Measurements from ENCODE around the gene ZRANB3.

Gene ZRANB3

DNA sequence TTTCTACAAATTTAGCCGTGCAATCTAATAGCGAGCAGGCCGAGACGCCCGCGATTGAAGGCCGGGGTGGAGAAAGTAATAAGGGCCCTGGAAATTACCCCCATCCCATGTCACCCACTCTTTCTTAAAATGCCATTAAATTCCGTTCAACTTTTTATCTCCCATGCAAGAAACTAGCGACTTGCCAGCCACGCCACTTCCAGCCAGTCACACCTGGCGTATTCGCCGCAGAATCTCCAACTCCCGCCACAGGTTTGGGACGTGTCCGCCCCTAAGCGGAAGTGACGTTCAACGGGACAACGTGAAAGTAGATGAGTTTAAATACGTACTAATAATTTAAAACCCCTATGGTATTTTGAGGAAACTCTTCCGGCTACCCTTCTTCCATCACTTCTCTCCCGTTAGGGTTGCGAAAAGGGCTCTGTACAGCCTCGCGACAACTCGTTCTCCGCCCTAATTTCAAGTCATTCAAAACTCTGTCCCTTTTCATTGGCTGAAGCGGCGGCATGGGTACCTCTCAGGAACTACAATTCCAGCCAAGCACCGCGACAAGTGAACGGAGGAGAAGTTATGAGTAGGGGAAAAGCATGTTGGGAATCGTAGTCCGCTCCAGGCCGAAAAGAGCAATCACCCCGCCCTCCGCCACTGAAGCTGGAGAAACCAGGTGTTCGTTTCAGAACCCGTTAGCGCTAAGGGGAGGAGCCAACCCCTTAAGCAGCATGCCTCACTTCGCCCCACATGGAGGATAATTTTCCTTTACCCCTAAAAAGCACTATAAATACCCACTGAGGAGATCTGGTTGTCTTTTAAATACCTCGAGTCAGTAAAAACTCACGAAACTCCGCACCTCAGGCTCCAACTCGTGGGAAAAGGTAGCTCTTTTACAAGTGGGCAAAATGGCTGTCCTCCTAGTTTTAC lies at the start of gene ZRANB3:
TSS of gene ZRANB3 (minus strand) at position 906 of the 918 bp plus-strand sequence.
- H3K27ac ChIP-seq = peak within 1 kb of the TSS; percentile 81
- TF ChIP-seq CTCF (conservative IDR thresholded peaks at IDR 0.05) (no peak), ZFX (IDR thresholded peaks at IDR 0.05) (peak; percentile 76)

GRCh38 chr2:135573620-135574019 lies 42.6 kb upstream of the ZRANB3 start:
- no peak overlapping the region for H3K27ac ChIP-seq
- TF ChIP-seq ZFX (IDR thresholded peaks at IDR 0.05) (no peak), CTCF (conservative IDR thresholded peaks at IDR 0.05) (peak; percentile 25)

DNA sequence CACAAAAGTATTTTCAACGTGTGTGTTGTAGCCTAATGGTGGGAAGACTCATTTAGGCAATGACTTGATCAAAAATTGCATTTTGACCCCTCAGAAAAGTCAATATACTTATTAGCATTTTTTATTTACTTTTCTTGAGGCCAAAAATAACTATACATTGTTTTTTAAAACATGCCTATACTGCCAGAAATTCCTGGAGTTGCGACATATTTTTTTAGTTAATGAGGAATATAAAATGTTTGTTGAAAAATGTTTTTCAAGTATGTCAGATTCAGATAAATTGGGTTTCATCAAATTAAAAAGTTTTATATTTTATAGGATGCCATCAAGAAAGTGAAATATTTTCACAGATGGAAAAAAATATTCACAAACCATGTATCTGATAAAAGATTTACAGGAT lies 39.9 kb upstream of the ZRANB3 start:
- H3K27ac ChIP-seq = no peak overlapping the region
- TF ChIP-seq CTCF (conservative IDR thresholded peaks at IDR 0.05) (no peak), ZFX (IDR thresholded peaks at IDR 0.05) (no peak)

- TF ChIP-seq CTCF (conservative IDR thresholded peaks at IDR 0.05) = no peak
- TF ChIP-seq ZFX (IDR thresholded peaks at IDR 0.05) = no peak
- H3K27ac ChIP-seq = no peak overlapping the region
Observed at GRCh38 chr2:135563793-135564192, 32.8 kb upstream of the ZRANB3 start.

DNA sequence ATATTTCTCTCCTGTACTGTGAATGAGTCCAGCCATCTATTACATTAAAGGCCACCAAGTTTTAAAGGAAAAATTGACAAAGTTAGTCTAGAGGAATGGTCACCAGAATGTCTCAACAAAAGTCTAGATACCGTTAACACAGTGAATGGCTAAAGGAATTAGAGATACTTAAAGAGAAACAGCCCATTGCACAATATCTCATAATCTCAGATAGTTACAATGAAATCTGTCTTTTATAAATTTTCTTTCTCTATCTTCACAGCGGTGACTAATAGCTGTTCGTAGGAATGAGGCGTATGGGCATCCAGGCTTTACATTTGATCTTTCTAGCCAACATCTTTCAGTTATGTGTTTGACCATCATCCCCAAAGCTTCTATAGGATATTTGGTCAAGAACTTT lies 30.9 kb upstream of the ZRANB3 start:
- no peak for TF ChIP-seq CTCF (conservative IDR thresholded peaks at IDR 0.05)
- no peak for TF ChIP-seq ZFX (IDR thresholded peaks at IDR 0.05)

DNA sequence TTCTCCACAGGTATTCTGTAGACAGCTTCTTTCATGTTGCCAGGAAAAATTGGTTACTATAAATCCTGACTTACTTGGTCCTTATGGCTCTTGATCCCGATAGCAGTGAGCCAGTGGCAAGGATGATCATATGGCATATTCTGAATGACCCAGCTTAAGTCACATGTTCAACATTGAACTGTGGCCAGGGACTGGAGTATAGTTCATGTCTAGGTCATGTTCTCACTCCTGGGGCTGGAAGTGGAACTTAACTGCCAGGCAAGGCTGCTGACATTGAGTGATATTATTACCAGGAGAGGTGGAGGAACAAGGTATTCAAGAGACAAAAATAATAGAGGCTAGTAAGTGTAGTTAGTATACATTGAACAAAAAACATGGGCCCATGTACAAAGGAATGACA lies 26.5 kb upstream of the ZRANB3 start:
- H3K27ac ChIP-seq = no peak overlapping the region
- TF ChIP-seq ZFX (IDR thresholded peaks at IDR 0.05) (no peak), CTCF (conservative IDR thresholded peaks at IDR 0.05) (no peak)

More for the DNA sequence above, 30.9 kb upstream of the ZRANB3 start:
- no peak overlapping the region for H3K27ac ChIP-seq

- TF ChIP-seq ZFX (IDR thresholded peaks at IDR 0.05) (no peak), CTCF (conservative IDR thresholded peaks at IDR 0.05) (no peak)
- no peak overlapping the region for H3K27ac ChIP-seq
Observed at GRCh38 chr2:135555311-135555710, 24.3 kb upstream of the ZRANB3 start.
